NCI-H2196 treated with DMSO at 0.1 percent for 48 hours (cell line): ENCODE results near the gene KLHL7.

ENCODE experiments used
- DNase-seq: peaks from one replicate; lab custom pipeline; 2025; ENCODE audit not compliant: unreplicated experiment; lab: John Stamatoyannopoulos, UW

KLHL7 gene

GRCh38 chr7:23105644-23106056 lies at the start of gene KLHL7:
Gene KLHL7, plus strand, starts transcription at chr7:23105785. Its CDS starts 242 bp downstream, at chr7:23106027.
- DNase-seq, result peak; percentile 86

- DNase-seq, result no peak
Observed at GRCh38 chr7:23058408-23059096, 47.0 kb upstream of the KLHL7 start.

- no peak for DNase-seq
Observed at GRCh38 chr7:23061327-23061726, 44.3 kb upstream of the KLHL7 start.

GRCh38 chr7:23062452-23062851 lies 43.1 kb upstream of the KLHL7 start:
- DNase-seq, result no peak

- no peak for DNase-seq
Observed at GRCh38 chr7:23065974-23066373, 39.6 kb upstream of the KLHL7 start.

- DNase-seq, result no peak
Observed at GRCh38 chr7:23067271-23067670, 38.3 kb upstream of the KLHL7 start.

GRCh38 chr7:23072048-23072447 lies 33.5 kb upstream of the KLHL7 start:
- no peak for DNase-seq

GRCh38 chr7:23072922-23073321 lies 32.7 kb upstream of the KLHL7 start:
- DNase-seq, result no peak

GRCh38 chr7:23074443-23075261 lies 30.9 kb upstream of the KLHL7 start:
- DNase-seq, result peak; percentile 47

- DNase-seq, result no peak
Observed at GRCh38 chr7:23075571-23075970, 30.0 kb upstream of the KLHL7 start.

GRCh38 chr7:23076772-23077171 lies 28.8 kb upstream of the KLHL7 start:
- no peak for DNase-seq

- DNase-seq, result no peak
Observed at GRCh38 chr7:23093111-23093510, 12.5 kb upstream of the KLHL7 start.

GRCh38 chr7:23093546-23093945 lies 12.0 kb upstream of the KLHL7 start:
- no peak for DNase-seq

- no peak for DNase-seq
Observed at GRCh38 chr7:23096518-23097290, 8.9 kb upstream of the KLHL7 start.

GRCh38 chr7:23098029-23098428 lies 7.6 kb upstream of the KLHL7 start:
- no peak for DNase-seq

- no peak for DNase-seq
Observed at GRCh38 chr7:23098460-23098859, 7.1 kb upstream of the KLHL7 start.

GRCh38 chr7:23100697-23101096 lies 4.9 kb upstream of the KLHL7 start:
- DNase-seq, result no peak

GRCh38 chr7:23105086-23105643 lies 420 bp upstream of the KLHL7 start:
- DNase-seq, result no peak

GRCh38 chr7:23106057-23106822 lies 655 bp downstream of the KLHL7 start:
- no peak for DNase-seq

- no peak for DNase-seq
Observed at GRCh38 chr7:23106823-23107663, 1.5 kb downstream of the KLHL7 start.
